ENCODE measurements around the gene NEGR1.

NEGR1 gene

GRCh38 chr1:71603044-71603776 lies 679.1 kb downstream of the NEGR1 start:
- DNase-seq = no peak

DNA sequence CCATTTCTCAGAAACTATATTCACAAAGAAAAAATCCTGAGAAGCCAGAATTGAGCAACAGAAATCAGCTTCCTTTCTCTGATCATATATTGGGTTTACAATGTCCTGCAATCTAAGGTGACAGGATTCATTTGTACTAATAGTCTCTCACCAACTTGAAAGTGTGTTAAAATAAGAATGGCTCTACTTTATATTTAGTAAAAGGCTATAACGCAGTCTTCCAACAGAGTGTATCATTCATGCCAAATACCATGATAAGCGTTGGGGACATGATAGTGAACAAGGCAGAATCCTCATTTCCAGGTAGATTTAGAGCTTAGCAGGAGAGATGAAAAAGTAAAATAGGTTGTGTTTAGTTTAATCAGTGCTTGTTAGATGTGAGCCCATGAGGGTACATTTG lies 682.3 kb downstream of the NEGR1 start:
- no peak for DNase-seq

- DNase-seq = no peak
Observed at GRCh38 chr1:71599306-71599705, 683.0 kb downstream of the NEGR1 start.

DNA sequence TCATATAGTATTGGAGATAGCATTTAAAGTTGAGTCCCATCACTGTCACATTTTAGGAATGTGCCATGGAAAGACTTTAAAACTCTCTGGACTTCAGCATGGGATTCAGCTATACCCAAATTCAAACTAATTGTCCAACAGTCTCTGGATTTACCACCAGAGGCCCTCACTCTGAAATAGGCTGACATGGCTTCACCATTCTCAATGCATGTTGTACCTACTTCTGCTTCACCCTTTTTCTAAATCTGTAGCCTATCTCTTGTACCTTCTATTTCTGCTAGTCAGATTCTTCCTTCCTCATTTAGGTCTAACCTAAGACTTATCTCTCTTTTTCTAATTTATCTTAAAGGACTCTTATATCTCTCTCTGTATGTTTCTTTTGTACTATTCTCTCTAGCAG lies 688.8 kb downstream of the NEGR1 start:
- peak; percentile 1 for DNase-seq

GRCh38 chr1:71592646-71593274 lies 689.6 kb downstream of the NEGR1 start:
- DNase-seq = no peak

DNA sequence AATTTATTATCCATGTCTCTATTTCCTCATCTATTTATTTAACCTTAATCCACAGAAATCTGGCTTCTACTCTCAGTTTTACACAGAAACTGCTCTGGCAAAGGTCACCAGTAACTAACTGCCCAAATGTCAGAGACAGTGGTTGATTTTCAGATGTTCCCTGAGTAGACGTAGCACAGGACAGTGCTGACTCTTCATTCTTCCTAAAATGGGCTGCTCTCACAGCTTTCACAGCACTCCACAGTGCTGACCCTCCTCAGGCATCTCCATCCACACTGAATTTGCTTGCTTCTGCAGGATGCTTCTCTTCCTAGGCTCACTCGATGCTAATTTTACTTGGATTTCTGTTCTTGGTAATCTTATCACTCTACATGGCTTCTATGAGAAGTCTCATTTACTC lies 693.3 kb downstream of the NEGR1 start:
- DNase-seq = no peak

GRCh38 chr1:71587961-71588360 lies 694.4 kb downstream of the NEGR1 start:
- peak; percentile 13 for DNase-seq

DNA sequence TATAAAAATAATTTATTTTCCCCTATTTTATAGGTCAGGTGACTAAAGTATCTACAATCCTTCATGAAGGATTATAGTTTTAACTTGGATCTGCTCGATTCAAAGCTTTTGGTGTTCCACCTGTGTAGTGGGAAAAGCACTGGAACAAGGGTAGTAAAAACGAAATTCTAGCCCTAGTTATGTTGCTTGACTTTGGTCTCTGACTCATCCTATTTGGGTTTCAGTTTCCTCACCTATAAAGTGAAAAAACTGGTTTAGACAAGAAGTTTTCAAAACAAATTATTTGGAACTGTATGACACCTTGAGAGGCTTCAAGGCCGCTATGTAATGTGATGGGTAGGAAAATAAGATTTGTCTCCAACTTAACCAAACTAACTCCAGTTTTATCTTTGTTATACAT lies 696.3 kb downstream of the NEGR1 start:
- DNase-seq = no peak

- DNase-seq = no peak
Observed at GRCh38 chr1:71583756-71584155, 698.6 kb downstream of the NEGR1 start.

GRCh38 chr1:71582673-71583072 lies 699.7 kb downstream of the NEGR1 start:
- DNase-seq = no peak

DNA sequence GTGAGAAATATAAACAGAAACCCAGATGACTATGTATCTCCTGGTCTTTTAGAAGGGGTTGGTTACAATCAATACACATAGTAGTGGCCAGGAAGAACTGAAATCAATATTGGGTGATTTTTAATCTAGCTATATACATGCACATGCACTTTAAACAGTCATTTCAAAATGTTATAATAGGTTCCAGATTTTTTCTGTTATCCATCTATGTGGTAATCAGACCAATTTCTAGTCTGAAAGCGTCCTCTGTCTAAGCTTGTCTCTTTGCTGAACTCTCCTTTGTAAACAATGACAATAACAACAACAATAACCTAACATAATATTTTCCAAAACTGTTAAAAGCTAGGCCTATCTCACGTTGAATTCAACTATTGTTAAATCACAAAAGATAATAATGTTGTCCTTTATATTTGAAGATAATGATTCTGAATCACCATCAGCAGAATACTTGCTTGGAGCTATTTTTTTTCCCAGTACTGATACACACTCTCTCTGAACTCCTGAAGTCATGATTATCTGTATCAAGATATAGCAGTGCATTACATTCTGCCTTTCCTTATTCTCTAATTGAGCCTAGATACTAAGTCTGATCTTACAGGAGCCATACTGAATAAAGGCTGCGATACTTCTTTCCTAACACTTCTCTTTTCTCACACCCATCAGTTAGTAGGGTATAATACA lies 704.7 kb downstream of the NEGR1 start:
- no peak for DNase-seq

DNA sequence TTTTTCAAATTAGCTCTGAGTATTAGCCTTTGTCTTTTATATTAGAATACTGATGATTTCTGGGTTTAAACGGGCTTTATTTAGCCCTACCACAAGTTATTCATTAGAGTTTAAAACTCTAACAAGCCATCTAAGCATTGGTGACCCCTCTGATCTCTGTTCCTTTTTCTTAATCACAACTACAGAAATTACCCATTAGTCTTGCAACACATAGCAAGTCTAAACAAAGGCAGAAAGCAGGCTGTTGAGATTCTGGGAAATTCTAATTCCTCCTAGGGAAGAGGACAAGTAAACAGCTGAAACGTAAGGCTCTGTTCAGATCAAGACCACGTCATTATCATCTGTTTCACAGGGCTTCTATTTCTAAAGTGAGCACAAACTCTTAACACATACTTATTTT lies 710.3 kb downstream of the NEGR1 start:
- no peak for DNase-seq

DNA sequence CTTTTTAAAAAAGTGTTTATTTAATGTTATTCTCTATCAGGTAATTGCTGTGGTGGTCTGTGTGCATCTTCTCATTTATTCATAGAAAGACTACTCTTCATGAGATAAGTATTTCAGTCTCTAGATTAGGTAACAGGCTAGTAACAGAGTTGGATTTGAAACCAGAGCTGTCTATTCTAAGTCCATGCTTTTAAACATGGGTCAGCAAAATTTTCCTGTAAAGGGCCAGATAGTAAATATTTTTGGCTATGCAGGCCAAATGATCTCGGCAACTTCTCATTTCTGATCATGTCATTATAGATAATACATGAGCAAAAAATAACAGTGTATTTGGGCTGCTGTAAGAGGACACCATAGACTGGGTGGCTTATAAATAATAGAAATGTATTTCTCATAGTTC lies 715.9 kb downstream of the NEGR1 start:
- DNase-seq = no peak

GRCh38 chr1:71565831-71566230 lies 716.5 kb downstream of the NEGR1 start:
- DNase-seq = no peak

GRCh38 chr1:71565262-71565661 lies 717.1 kb downstream of the NEGR1 start:
- no peak for DNase-seq

DNA sequence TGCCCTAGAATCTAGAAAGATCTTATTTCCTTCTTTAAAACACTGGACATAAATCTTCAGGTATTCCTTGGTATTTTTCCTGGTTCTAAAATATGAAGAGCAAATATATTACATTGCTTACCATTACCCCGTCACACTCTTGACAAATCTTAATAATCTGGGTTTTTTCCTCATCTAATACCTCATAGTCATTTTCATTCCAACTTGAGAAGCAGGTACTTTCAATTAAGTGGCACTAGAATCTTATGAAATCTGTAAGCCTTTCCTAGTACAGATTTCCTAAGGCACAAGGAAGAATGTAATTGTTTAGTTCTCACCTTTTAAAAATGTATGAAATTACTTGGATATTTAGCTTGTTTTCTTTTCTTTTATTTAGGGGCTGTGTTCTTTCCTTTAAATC lies 720.0 kb downstream of the NEGR1 start:
- no peak for DNase-seq

- peak; percentile 67 for DNase-seq
Observed at GRCh38 chr1:71561729-71562128, 720.6 kb downstream of the NEGR1 start.

DNA sequence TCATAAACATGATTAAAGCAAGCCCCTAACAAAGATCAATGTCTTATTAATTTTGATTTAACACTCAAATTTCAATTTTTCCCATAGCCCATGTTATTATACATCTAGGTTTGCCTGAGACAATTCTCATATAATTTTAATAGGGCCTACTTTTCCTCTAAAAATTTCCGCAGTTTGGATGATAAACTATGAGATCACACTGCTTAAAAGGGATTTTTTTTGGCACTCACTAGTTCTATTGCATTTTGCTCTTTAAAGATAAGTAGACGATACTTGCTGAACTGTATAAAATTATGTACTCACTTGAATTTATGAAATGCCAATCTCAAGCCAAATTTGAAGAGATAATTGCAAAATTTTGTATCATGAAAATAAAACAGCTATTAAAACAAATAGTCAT lies 721.1 kb downstream of the NEGR1 start:
- peak; percentile 7 for DNase-seq

DNA sequence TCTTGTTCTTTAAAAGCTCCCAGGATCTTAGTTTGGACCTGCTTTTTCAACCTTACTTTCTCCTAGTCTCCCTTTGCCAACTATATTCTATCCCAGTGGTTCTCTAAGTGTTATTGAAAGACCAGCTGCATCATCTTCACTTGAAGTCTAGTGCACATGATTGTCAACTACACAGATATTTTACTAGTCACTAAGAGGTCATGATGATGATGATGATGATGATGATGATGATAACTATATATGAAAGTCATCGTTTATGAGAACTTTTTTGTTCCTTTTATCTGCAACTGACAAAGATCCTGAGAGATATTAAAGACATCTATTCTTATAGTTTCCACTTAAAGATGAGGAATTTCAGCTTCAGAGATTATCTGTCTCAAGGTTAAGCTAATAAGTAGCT lies 722.5 kb downstream of the NEGR1 start:
- no peak for DNase-seq

DNA sequence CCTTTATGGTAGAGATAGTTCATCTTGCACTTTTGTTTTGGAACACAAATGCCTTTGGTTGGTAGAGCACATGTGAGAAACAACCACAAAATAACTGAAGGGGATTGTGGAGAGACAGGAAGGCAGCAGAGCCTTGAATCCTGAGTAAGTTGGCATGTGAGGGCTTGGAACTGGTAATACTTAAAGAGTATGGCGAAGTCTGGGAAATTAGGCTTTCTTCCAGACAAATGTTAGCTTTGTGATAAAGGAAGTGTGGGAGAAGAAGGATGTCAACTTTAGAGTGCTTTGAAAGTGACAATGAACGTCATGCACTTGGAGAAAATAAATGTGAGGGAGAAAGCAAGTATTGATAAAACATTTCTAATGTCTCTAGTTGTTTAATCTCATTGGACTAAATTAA lies 725.2 kb downstream of the NEGR1 start:
- no peak for DNase-seq

GRCh38 chr1:71548398-71548890 lies 733.9 kb downstream of the NEGR1 start:
- DNase-seq = no peak

DNA sequence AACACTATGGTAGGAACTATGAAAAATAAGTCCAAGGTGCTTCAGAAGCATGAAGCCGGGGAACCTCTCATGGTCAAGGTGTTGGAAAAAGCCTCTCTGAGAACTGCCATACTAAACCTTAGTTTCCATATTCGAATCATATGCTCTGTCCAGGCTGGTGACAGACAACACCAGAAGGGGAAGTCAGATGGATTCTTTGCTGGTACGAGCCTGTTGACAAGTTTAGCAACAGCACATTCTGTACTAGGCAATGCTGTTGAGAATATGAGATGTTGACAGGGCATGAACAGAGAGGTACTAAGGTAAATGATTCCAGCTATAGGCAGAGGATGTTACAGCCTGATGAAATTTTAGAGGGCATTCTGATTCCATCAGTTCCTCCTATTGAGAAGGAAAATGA lies 740.2 kb downstream of the NEGR1 start:
- no peak for DNase-seq

DNA sequence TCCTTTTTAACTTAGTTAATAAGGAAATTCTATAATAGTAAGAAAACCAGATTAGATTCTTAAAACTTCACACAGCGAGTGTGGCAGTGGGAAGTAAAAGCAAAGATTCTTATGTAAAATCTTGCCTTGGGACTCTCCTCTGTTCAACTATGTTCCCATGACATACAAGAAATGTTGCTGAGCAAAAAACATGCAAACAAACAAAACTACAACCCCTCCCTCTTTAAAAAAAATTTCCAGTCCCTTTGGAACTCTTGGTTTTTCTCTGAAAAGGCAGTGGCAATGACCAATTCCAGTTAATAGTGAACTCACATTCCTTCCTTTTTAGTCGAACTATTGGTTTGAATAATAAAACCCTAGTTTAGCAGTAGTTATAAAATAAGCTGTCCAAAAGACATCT lies 748.4 kb downstream of the NEGR1 start:
- no peak for DNase-seq

- DNase-seq = no peak
Observed at GRCh38 chr1:71532343-71532742, 750.0 kb downstream of the NEGR1 start.

Measured in EL (cell line).